BLaER1 treated with 17β-estradiol and CSF1 and Interleukin-3, amounts not matched to agents 10 nM and 100 nM (cell line): ENCODE measurements around the gene ACOT7.
"Not testable (repeated sequence)": the region's sequence is repeated elsewhere in the genome, so short reads cannot be mapped to it uniquely, and the experiment has no call there.

Source experiments
- H3K27ac ChIP-seq, 11 experiments: shearing (Covaris generic); formaldehyde crosslinking; 2 replicates each; pipeline ENCODE4 v1.8.1; 2022
- H3K27me3 ChIP-seq, 11 experiments: shearing (Covaris generic); formaldehyde crosslinking; 2 replicates each; pipeline ENCODE4 v1.8.1; 2022
- H3K36me3 ChIP-seq, 11 experiments: shearing (Covaris generic); formaldehyde crosslinking; 2 replicates each; pipeline ENCODE4 v1.8.1; 2022
- H3K4me1 ChIP-seq, 10 experiments: shearing (Covaris generic); formaldehyde crosslinking; 2 replicates each; pipeline ENCODE4 v1.8.1; 2022
- H3K4me2 ChIP-seq, 11 experiments: shearing (Covaris generic); formaldehyde crosslinking; 2 replicates each; pipeline ENCODE4 v1.8.1; 2022
- H3K4me3 ChIP-seq, 10 experiments: shearing (Covaris generic); formaldehyde crosslinking; 2 replicates each; pipeline ENCODE4 v1.8.1; 2022
- H3K9ac ChIP-seq, 11 experiments: shearing (Covaris generic); formaldehyde crosslinking; 2 replicates each; pipeline ENCODE4 v1.8.1; 2022
- H3K9me3 ChIP-seq, 11 experiments: shearing (Covaris generic); formaldehyde crosslinking; replicated peaks in 1 of 11; 2 replicates each; pipeline ENCODE4 v1.8.1; 2022
- H4K20me1 ChIP-seq, 11 experiments: shearing (Covaris generic); formaldehyde crosslinking; 2 replicates each; pipeline ENCODE4 v1.8.1; 2022
- Cebpa-rat ChIP-seq, 11 experiments: shearing (Covaris generic); IDR thresholded peaks; 2 replicates each; pipeline ENCODE4 v1.8.1; 2022

Gene ACOT7

GRCh38 chr1:6308449-6308848 is 85.1 kb downstream of the ACOT7 start:
- Histone ChIP-seq H3K27ac (peak overlapping the region in 2 of 11 experiments; percentile 53 to 55; a peak in 5 of 22 replicates), H3K36me3 (peaks cover 0 to 61% (median 31%) of the 10 kb centered on the region in 11 experiments; a peak in 16 of 22 replicates), H3K9me3 (peaks cover 29 to 44% (median 32%) of the 10 kb centered on the region in 11 experiments), H3K27me3 (no peaks in the 10 kb centered on the region), H3K4me3 (peak overlapping the region in 1 of 10 experiments; percentile 31; a peak in 1 of 20 replicates), H3K4me1 (peaks cover 0 to 7% (median 6%) of the 10 kb centered on the region in 10 experiments; a peak in 15 of 20 replicates), H3K9ac (no peak overlapping the region), H3K4me2 (no peak overlapping the region), H4K20me1 (no peaks in the 10 kb centered on the region; a peak in 2 of 22 replicates)
- no peak for TF ChIP-seq Cebpa-rat (IDR thresholded peaks at IDR 0.05)

GRCh38 chr1:6307682-6308081 is 85.9 kb downstream of the ACOT7 start:
- not testable (repeated sequence) for H4K20me1 ChIP-seq, H3K4me2 ChIP-seq, H3K27me3 ChIP-seq, H3K9ac ChIP-seq
- Histone ChIP-seq H3K27ac (peak overlapping the region in 6 of 11 experiments; percentile 12 to 55 (median 30); a peak in 9 of 22 replicates), H3K4me1 (peaks cover 0 to 15% (median 14%) of the 10 kb centered on the region in 10 experiments; a peak in 15 of 20 replicates), H3K36me3 (peaks cover 0 to 53% (median 31%) of the 10 kb centered on the region in 11 experiments; a peak in 16 of 22 replicates), H3K4me3 (peak overlapping the region in 1 of 10 experiments; percentile 31; a peak in 1 of 20 replicates), H3K9me3 (peaks cover 29 to 44% (median 32%) of the 10 kb centered on the region in 11 experiments)

- no peak for TF ChIP-seq Cebpa-rat (IDR thresholded peaks at IDR 0.05)
- H3K9ac ChIP-seq: no peak overlapping the region
- no peaks in the 10 kb centered on the region; a peak in 2 of 22 replicates for H4K20me1 ChIP-seq
- peaks cover 0 to 54% (median 31%) of the 10 kb centered on the region in 11 experiments; a peak in 16 of 22 replicates for H3K36me3 ChIP-seq
- H3K9me3 ChIP-seq: peaks cover 29 to 44% (median 32%) of the 10 kb centered on the region in 11 experiments
- H3K4me3 ChIP-seq: no peak overlapping the region; a peak in 1 of 20 replicates
- H3K27ac ChIP-seq: peak overlapping the region in 2 of 11 experiments; percentile 53 to 55; a peak in 4 of 22 replicates
- peaks cover 0 to 21% (median 15%) of the 10 kb centered on the region in 10 experiments; a peak in 15 of 20 replicates for H3K4me1 ChIP-seq
- no peak overlapping the region for H3K4me2 ChIP-seq
- H3K27me3 ChIP-seq: no peaks in the 10 kb centered on the region
Observed at GRCh38 chr1:6307099-6307498, 86.5 kb downstream of the ACOT7 start.

- Histone ChIP-seq H3K27ac (no peak overlapping the region; a peak in 1 of 22 replicates), H3K4me3 (no peak overlapping the region), H3K4me1 (peaks cover 0 to 22% (median 15%) of the 10 kb centered on the region in 10 experiments; a peak in 15 of 20 replicates), H3K36me3 (peaks cover 0 to 56% (median 30%) of the 10 kb centered on the region in 11 experiments; a peak in 16 of 22 replicates), H3K9me3 (peaks cover 22 to 28% (median 24%) of the 10 kb centered on the region in 11 experiments), H4K20me1 (no peaks in the 10 kb centered on the region; a peak in 3 of 22 replicates), H3K4me2 (peak overlapping the region in 8 of 11 experiments; percentile 22 to 72 (median 48); a peak in 15 of 22 replicates), H3K27me3 (no peaks in the 10 kb centered on the region), H3K9ac (peak overlapping the region in 1 of 11 experiments; percentile 47; a peak in 2 of 22 replicates)
- TF ChIP-seq Cebpa-rat (IDR thresholded peaks at IDR 0.05): no peak
Observed at GRCh38 chr1:6303397-6304012, 90.1 kb downstream of the ACOT7 start.

GRCh38 chr1:6302568-6302967 is 91.0 kb downstream of the ACOT7 start:
- no peak for TF ChIP-seq Cebpa-rat (IDR thresholded peaks at IDR 0.05)
- Histone ChIP-seq H3K4me1 (peaks cover 0 to 22% (median 15%) of the 10 kb centered on the region in 10 experiments; a peak in 15 of 20 replicates), H3K27ac (no peak overlapping the region), H3K4me3 (no peak overlapping the region), H3K9me3 (peaks cover 12 to 18% (median 15%) of the 10 kb centered on the region in 11 experiments), H3K4me2 (peak overlapping the region in 5 of 11 experiments; percentile 43 to 72 (median 52); a peak in 8 of 22 replicates), H4K20me1 (no peaks in the 10 kb centered on the region; a peak in 2 of 22 replicates), H3K9ac (no peak overlapping the region), H3K27me3 (no peaks in the 10 kb centered on the region), H3K36me3 (peaks cover 0 to 47% (median 22%) of the 10 kb centered on the region in 11 experiments; a peak in 16 of 22 replicates)

GRCh38 chr1:6301526-6301925 is 92.0 kb downstream of the ACOT7 start:
- H3K9me3 ChIP-seq: peaks cover 2 to 8% (median 5%) of the 10 kb centered on the region in 11 experiments; a peak in 19 of 22 replicates
- peaks cover 0 to 36% (median 12%) of the 10 kb centered on the region in 11 experiments; a peak in 16 of 22 replicates for H3K36me3 ChIP-seq
- H3K9ac ChIP-seq: no peak overlapping the region
- no peak overlapping the region for H3K4me3 ChIP-seq
- H3K4me2 ChIP-seq: no peak overlapping the region
- no peak overlapping the region for H3K27ac ChIP-seq
- H4K20me1 ChIP-seq: no peaks in the 10 kb centered on the region; a peak in 2 of 22 replicates
- no peak for TF ChIP-seq Cebpa-rat (IDR thresholded peaks at IDR 0.05)
- peaks cover 0 to 22% (median 15%) of the 10 kb centered on the region in 10 experiments; a peak in 15 of 20 replicates for H3K4me1 ChIP-seq
- H3K27me3 ChIP-seq: no peaks in the 10 kb centered on the region

GRCh38 chr1:6300342-6301048 is 93.1 kb downstream of the ACOT7 start:
- Histone ChIP-seq H3K9me3 (peaks cover 0 to 3% (median 0%) of the 10 kb centered on the region in 11 experiments; a peak in 1 of 22 replicates), H3K27ac (no peak overlapping the region), H3K4me3 (no peak overlapping the region), H3K4me1 (peaks cover 0 to 27% (median 18%) of the 10 kb centered on the region in 10 experiments; a peak in 17 of 20 replicates), H3K4me2 (no peak overlapping the region), H3K9ac (no peak overlapping the region), H4K20me1 (no peaks in the 10 kb centered on the region; a peak in 2 of 22 replicates), H3K27me3 (no peaks in the 10 kb centered on the region), H3K36me3 (peaks cover 0 to 38% (median 7%) of the 10 kb centered on the region in 11 experiments; a peak in 7 of 22 replicates)
- TF ChIP-seq Cebpa-rat (IDR thresholded peaks at IDR 0.05): no peak

GRCh38 chr1:6299557-6300165 is 93.9 kb downstream of the ACOT7 start:
- H3K27me3 ChIP-seq: no peaks in the 10 kb centered on the region
- H3K4me1 ChIP-seq: peaks cover 6 to 35% (median 27%) of the 10 kb centered on the region in 10 experiments
- no peak overlapping the region for H3K4me2 ChIP-seq
- H4K20me1 ChIP-seq: no peaks in the 10 kb centered on the region; a peak in 2 of 22 replicates
- no peak for TF ChIP-seq Cebpa-rat (IDR thresholded peaks at IDR 0.05)
- H3K9me3 ChIP-seq: no peaks in the 10 kb centered on the region
- H3K4me3 ChIP-seq: no peak overlapping the region
- H3K36me3 ChIP-seq: peaks cover 0 to 41% (median 7%) of the 10 kb centered on the region in 11 experiments; a peak in 7 of 22 replicates
- no peak overlapping the region for H3K27ac ChIP-seq
- no peak overlapping the region for H3K9ac ChIP-seq
